GM12878 (cell line): ENCODE data around the gene DUS2. TPM values are rescaled to one million over a fixed set of nuclear protein-coding genes. Genes with fewer than 3 reads are reported as not detected.

Source experiments
- ATAC-seq: fragments of 200-7000 bp; cut with Tn5 transposase; 3 replicates; pipeline ENCODE4 v1.9.1; 2020; ENCODE audit warnings: mild to moderate bottlenecking, moderate library complexity
- BruUV-seq: library from RNA; stranded (reverse); fragments of 400-500 nt; replicated peaks from 2 replicates; lab custom pipeline; 2021; lab: Mats Ljungman, UMichigan
- CTCF ChIA-PET: fragments of 300-600 bp; sonication (Branson Sonifier 250); formaldehyde crosslinking; extraction: SDS; loops from one replicate; lab custom pipeline; 2021; ENCODE audit warnings: inconsistent platforms; lab: Yijun Ruan, JAX
- POLR2A ChIA-PET: fragments of 350-600 bp; formaldehyde crosslinking; extraction: SDS; loops from one replicate; lab custom pipeline; 2021; ENCODE audit warnings: inconsistent platforms; lab: Charles Lee
- RAD21 ChIA-PET: fragments of 300-600 bp; sonication (Branson Sonifier 250); formaldehyde crosslinking; loops from one replicate; lab custom pipeline; 2023; ENCODE audit warnings: antibody characterized with exemption; ENCODE audit not compliant: unreplicated experiment; lab: Charles Lee
- SMC1A ChIA-PET: fragments of 300-600 bp; sonication (Branson Sonifier 250); formaldehyde crosslinking; loops from one replicate; lab custom pipeline; 2023; ENCODE audit not compliant: unreplicated experiment, uncharacterized antibody; lab: Charles Lee
- DNase-seq: peaks from one replicate; pipeline ENCODE4 v3.0.0-alpha.2; 2011; ENCODE audit warnings: low read depth, low spot score
- FAIRE-seq: peaks from 3 replicates; lab custom pipeline; 2011; peaks lifted over from hg19 to GRCh38; lab: Jason Lieb, UNC
- H2AFZ ChIP-seq: 2 replicates; pipeline ENCODE4 v1.6.0; 2011; ENCODE audit warnings: low read depth, low read length, control low read depth; ENCODE audit not compliant: control insufficient read depth
- H3K27ac ChIP-seq: 2 replicates; pipeline ENCODE4 v1.5.1; 2011; ENCODE audit warnings: control low read depth; ENCODE audit not compliant: control insufficient read depth, insufficient read depth
- H3K27me3 ChIP-seq, 2 experiments: replicated peaks in 1 of 2; 2 replicates each; pipeline versions ENCODE4 v1.6.0 to v1.6.1; 2011; ENCODE audit warnings: low read length in 1 of 2; ENCODE audit not compliant: control insufficient read depth in 2 of 2, insufficient read depth in 2 of 2
- H3K36me3 ChIP-seq, 2 experiments: 2 replicates each; pipeline ENCODE4 v1.5.1; 2011; ENCODE audit warnings: low read length in 1 of 2; ENCODE audit not compliant: control insufficient read depth in 2 of 2, insufficient read depth in 2 of 2
- H3K4me1 ChIP-seq: 2 replicates; pipeline ENCODE4 v1.6.1; 2011; ENCODE audit warnings: mild to moderate bottlenecking, low read length, moderate library complexity, mixed read lengths; ENCODE audit not compliant: control insufficient read depth, insufficient read depth
- H3K4me2 ChIP-seq: 2 replicates; pipeline ENCODE4 v1.6.0; 2011; ENCODE audit warnings: control low read depth; ENCODE audit not compliant: control insufficient read depth, insufficient read depth
- H3K4me3 ChIP-seq: fragments of 200-600 bp; sonication (generic); 2 replicates; pipeline ENCODE4 v1.5.1; 2016
- H3K79me2 ChIP-seq: 2 replicates; pipeline ENCODE4 v1.6.0; 2011; ENCODE audit warnings: low read length; ENCODE audit not compliant: control insufficient read depth, insufficient read depth
- H3K9ac ChIP-seq: 2 replicates; pipeline ENCODE4 v1.8.0; 2011; ENCODE audit warnings: low read length, control low read depth, mixed read lengths; ENCODE audit not compliant: control insufficient read depth, insufficient read depth
- H3K9me3 ChIP-seq: replicated peaks from 3 replicates; pipeline ENCODE4 v1.5.1; 2011; ENCODE audit warnings: mild to moderate bottlenecking, low read length; ENCODE audit not compliant: control insufficient read depth, insufficient read depth
- H4K20me1 ChIP-seq: 2 replicates; pipeline ENCODE4 v1.6.0; 2011; ENCODE audit not compliant: control insufficient read depth, insufficient read depth
- BCL11A ChIP-seq: IDR thresholded peaks from 2 replicates; pipeline ENCODE4 v1.6.1; 2011; ENCODE audit warnings: low read depth, low read length
- BRCA1 ChIP-seq: IDR thresholded peaks from 2 replicates; pipeline ENCODE4 v1.6.1; 2011; ENCODE audit warnings: low read depth, low read length, improper control_type of control experiment
- HDAC6 ChIP-seq: fragments of 200-600 bp; sonication (generic); IDR thresholded peaks from one replicate; pipeline ENCODE4 v1.8.0; 2017; ENCODE audit warnings: antibody characterized with exemption; ENCODE audit not compliant: unreplicated experiment
- JUNB ChIP-seq: IDR thresholded peaks from 2 replicates; pipeline ENCODE4 v1.6.1; 2016; ENCODE audit warnings: antibody characterized with exemption, mild to moderate bottlenecking
- PAX5 ChIP-seq: IDR thresholded peaks from 2 replicates; pipeline ENCODE4 v1.6.1; 2011; ENCODE audit warnings: low read depth, low read length, borderline replicate concordance
- POLR2A ChIP-seq: IDR thresholded peaks from 2 replicates; pipeline ENCODE4 v1.6.1; 2011; ENCODE audit warnings: low read depth, mild to moderate bottlenecking, low read length
- RAD21 ChIP-seq: IDR thresholded peaks from 2 replicates; pipeline ENCODE4 v1.6.1; 2011; ENCODE audit warnings: mild to moderate bottlenecking, low read depth, low read length, moderate library complexity; ENCODE audit not compliant: insufficient read depth
- RFX5 ChIP-seq: IDR thresholded peaks from 2 replicates; pipeline ENCODE4 v1.6.1; 2011; ENCODE audit warnings: low read depth, low read length, improper control_type of control experiment
- SREBF2 ChIP-seq: IDR thresholded peaks from 2 replicates; pipeline ENCODE4 v1.6.1; 2012; ENCODE audit warnings: mild to moderate bottlenecking, low read length
- ZNF207 ChIP-seq: fragments of 450-650 bp; IDR thresholded peaks from 2 replicates; pipeline ENCODE4 v1.6.1; 2014; ENCODE audit warnings: antibody characterized with exemption, mild to moderate bottlenecking, borderline replicate concordance
- ZNF24 ChIP-seq: fragments of 450-650 bp; IDR thresholded peaks from 2 replicates; pipeline ENCODE4 v1.6.1; 2017; ENCODE audit warnings: antibody characterized with exemption, mild to moderate bottlenecking
- ZNF622 ChIP-seq: fragments of 450-650 bp; IDR thresholded peaks from 2 replicates; pipeline ENCODE4 v1.6.1; 2017; ENCODE audit warnings: mild to moderate bottlenecking, inconsistent platforms
- WGBS: methylation state at CpG from one replicate; pipeline ENCODE4 v1.1.6; 2016; ENCODE audit warnings: low lambda C conversion rate; ENCODE audit not compliant: insufficient replicate concordance, insufficient coverage; ENCODE audit errors: missing lambda C conversion rate; 5-methylcytosine and 5-hydroxymethylcytosine counted together
- in situ Hi-C: fragments of 300-500 bp; cut with MboI; formaldehyde crosslinking; loops from 9 replicates; pipeline ENCODE4 v1.14.3; 2018; ENCODE audit warnings: mixed read lengths
- intact Hi-C: fragments of 100-400 bp; cut with micrococcal nuclease; formaldehyde crosslinking; loops from one replicate; pipeline ENCODE4 v1.14.2; 2022; ENCODE audit not compliant: unreplicated experiment
- polyA plus RNA-seq, 11 experiments: library from polyadenylated mRNA; depleted of rRNA in 4 of 11; unstranded in 6 of 11; stranded (reverse) in 5 of 11; fragments of >200 nt; fragmentation: Nextera tagmentation in 4 of 11; fragmentation: Illumina TruSeq in 1 of 11; extraction: Ambion mirVana in 4 of 11; extraction: Trizol in 1 of 11; gene quantifications; 1 replicate in 1 of 11; 2 replicates in 10 of 11; pipeline versions ENCODE4 v1.2.1 to v1.2.3, GENCODE V29; 2011 to 2016; ENCODE audit warnings: inconsistent platforms in 2 of 11, missing spikeins in 2 of 11, low read depth in 1 of 11
- total RNA-seq, 4 experiments: library from RNA; depleted of rRNA in 3 of 4; stranded (reverse); fragments of >200 nt in 3 of 4; fragmentation: Illumina TruSeq in 1 of 4; extraction: Trizol in 1 of 4; gene quantifications; 2 replicates each; pipeline versions ENCODE4 v1.2.1 to v1.2.3, GENCODE V29; 2013 to 2021
- TF ChIP-seq, protein P1 (sequence below): IDR thresholded peaks from 2 replicates; pipeline ENCODE4 v1.6.1; 2012; ENCODE audit warnings: low read depth, low read length, improper control_type of control experiment
- TF ChIP-seq, protein P2 (sequence below): fragments of 150-350 bp; IDR thresholded peaks from 2 replicates; pipeline ENCODE4 v1.6.1; 2014; ENCODE audit warnings: mild to moderate bottlenecking, low read depth, low read length
- TF ChIP-seq, protein P3 (sequence below): fragments of 450-650 bp; IDR thresholded peaks from 2 replicates; pipeline ENCODE4 v1.6.1; 2016; ENCODE audit warnings: mild to moderate bottlenecking

DUS2 gene
- total and polyA plus RNA-seq, 10 of the 15 experiments (the other 5 are each of a cell fraction or from before 2014, with no cell fraction given), result 4.8 to 32.3 (median 25.5) TPM

DNA sequence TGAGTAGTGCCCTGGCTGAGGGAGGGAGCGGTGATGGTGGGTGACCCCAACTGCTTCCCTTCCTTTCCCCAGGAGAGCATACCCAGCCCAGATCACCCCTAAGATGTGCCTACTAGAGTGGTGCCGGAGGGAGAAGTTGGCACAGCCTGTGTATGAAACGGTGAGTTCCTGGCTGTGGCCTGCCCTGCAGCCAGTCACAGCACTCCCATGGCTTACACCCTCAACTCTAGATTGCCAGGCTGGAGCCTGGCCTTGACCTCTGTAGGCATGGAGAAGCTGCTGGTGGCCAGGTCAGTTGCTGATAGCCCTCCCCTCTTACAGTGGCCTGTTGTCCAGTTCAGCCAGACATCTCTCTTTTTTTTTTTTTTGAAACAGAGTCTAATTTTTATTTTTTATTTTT, 53.5 kb downstream of the DUS2 start:
- ChIA-PET SMC1A (interaction anchor here (0.9 to 4.8 kb wide), 4 partner anchors 10 to 42 kb away, joined by 3 to 67 read pairs (median 22); partner anchors contain the start of gene NFATC3), RAD21 (interaction anchor here (1.2 to 9.8 kb wide), 3 partner anchors 8 to 15 kb away, joined by 3 to 105 read pairs (median 3); partner anchors contain the start of gene NFATC3), POLR2A (interaction anchor here (0.5 to 8.8 kb wide), 2 partner anchors 8 to 362 kb away, joined by 3 to 135 read pairs; partner anchors contain the start of gene NFATC3), CTCF (interaction anchor here (1.0 to 8.2 kb wide), 4 partner anchors 9 to 161 kb away, joined by 3 to 109 read pairs (median 4); partner anchors contain the start of gene NFATC3)
- Histone ChIP-seq H3K9ac (no peak overlapping the region), H3K27ac (no peak overlapping the region), H4K20me1 (no peaks in the 10 kb centered on the region), H2AFZ (no peak overlapping the region), H3K4me2 (no peak overlapping the region), H3K9me3 (no peaks in the 10 kb centered on the region), H3K4me3 (no peak overlapping the region), H3K4me1 (peaks cover 46% of the 10 kb centered on the region), H3K79me2 (no peaks in the 10 kb centered on the region), H3K36me3 (peaks cover 30 to 43% of the 10 kb centered on the region in 2 experiments), H3K27me3 (no peaks in the 10 kb centered on the region)
- no TSS peak for BruUV-seq
- WGBS, result 92% methylated on average over 3 of the region's 3 CpGs
- ATAC-seq (no peak), FAIRE-seq (no peak), DNase-seq (no peak)
- intact Hi-C loops, result no loop called here
- in situ Hi-C loops, result no loop called here
- no peak for TF ChIP-seq POLR2A
- TF ChIP-seq ZNF24, result no peak
- no peak for TF ChIP-seq RAD21
- TF ChIP-seq BRCA1, result no peak
- no peak for TF ChIP-seq ZNF207

DNA sequence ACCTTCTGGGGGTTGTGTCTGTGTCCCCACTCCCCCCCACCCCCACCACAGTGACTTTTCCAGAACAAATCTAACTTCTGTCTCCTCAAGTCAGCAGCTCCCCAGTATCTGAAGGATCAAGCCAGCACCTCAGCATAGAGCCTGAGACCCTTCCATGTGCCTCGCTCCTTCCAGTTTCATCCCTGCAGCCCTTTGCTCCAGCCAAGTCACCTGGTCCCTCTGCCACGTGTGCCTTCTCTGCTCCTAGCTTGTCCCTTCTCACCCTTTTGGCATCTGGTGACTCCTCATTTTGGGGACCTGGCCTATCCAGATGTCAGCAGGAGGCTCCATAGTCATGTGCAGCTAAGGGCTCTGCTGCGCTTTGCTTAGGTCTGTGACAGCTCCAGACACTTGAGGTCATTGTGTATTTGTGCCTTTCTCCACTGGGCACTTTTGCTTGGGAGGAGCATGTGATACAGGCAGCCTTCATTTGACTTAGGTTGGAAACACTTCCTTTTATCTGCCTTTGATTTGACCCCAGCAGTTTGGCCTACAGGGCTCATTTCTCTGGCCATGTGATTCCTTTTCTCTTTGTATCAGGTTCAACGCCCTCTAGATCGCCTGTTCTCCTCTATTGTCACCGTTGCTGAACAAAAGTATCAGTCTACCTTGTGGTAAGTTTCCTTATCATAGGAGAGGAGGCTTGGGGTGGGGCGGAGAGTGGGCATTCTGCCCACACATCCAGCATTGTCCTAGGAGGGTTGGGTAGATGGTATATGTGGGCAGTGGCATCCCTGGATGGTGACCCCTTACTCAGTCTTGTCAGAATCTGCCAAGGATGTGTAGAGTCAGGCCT, 55.0 kb downstream of the DUS2 start:
- in situ Hi-C loops, result no loop called here
- DNase-seq, result no peak
- Histone ChIP-seq H3K9ac (no peak overlapping the region), H3K4me1 (peaks cover 46% of the 10 kb centered on the region), H3K36me3 (peaks cover 18 to 35% of the 10 kb centered on the region in 2 experiments), H3K79me2 (no peaks in the 10 kb centered on the region), H4K20me1 (no peaks in the 10 kb centered on the region), H3K9me3 (no peaks in the 10 kb centered on the region), H3K27me3 (no peaks in the 10 kb centered on the region), H2AFZ (no peak overlapping the region), H3K4me2 (no peak overlapping the region), H3K27ac (no peak overlapping the region), H3K4me3 (no peak overlapping the region)
- 89% methylated on average over 7 of the region's 7 CpGs for WGBS
- FAIRE-seq, result no peak
- POLR2A ChIA-PET, result no interaction called here
- CTCF ChIA-PET, result interaction anchor here (0.6 kb wide), 1 partner anchor 32 kb away, joined by 3 read pairs; no protein-coding TSS in a partner anchor
- intact Hi-C loops, result no loop called here
- no TSS peak for BruUV-seq
- RAD21 ChIA-PET, result no interaction called here
- SMC1A ChIA-PET, result interaction anchor here (4.6 kb wide), 1 partner anchor 8 kb away, joined by 67 read pairs; the partner anchor contains the start of gene NFATC3
- ATAC-seq, result no peak
- TF ChIP-seq RFX5 (no peak), JUNB (no peak), BCL11A (no peak), ZNF622 (no peak), PAX5 (no peak), SREBF2 (no peak), HDAC6 (no peak)
- TF ChIP-seq, protein P1, sequence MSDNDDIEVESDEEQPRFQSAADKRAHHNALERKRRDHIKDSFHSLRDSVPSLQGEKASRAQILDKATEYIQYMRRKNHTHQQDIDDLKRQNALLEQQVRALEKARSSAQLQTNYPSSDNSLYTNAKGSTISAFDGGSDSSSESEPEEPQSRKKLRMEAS, result no peak
- TF ChIP-seq, protein P2, sequence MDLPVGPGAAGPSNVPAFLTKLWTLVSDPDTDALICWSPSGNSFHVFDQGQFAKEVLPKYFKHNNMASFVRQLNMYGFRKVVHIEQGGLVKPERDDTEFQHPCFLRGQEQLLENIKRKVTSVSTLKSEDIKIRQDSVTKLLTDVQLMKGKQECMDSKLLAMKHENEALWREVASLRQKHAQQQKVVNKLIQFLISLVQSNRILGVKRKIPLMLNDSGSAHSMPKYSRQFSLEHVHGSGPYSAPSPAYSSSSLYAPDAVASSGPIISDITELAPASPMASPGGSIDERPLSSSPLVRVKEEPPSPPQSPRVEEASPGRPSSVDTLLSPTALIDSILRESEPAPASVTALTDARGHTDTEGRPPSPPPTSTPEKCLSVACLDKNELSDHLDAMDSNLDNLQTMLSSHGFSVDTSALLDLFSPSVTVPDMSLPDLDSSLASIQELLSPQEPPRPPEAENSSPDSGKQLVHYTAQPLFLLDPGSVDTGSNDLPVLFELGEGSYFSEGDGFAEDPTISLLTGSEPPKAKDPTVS, result no peak
- TF ChIP-seq, protein P3, sequence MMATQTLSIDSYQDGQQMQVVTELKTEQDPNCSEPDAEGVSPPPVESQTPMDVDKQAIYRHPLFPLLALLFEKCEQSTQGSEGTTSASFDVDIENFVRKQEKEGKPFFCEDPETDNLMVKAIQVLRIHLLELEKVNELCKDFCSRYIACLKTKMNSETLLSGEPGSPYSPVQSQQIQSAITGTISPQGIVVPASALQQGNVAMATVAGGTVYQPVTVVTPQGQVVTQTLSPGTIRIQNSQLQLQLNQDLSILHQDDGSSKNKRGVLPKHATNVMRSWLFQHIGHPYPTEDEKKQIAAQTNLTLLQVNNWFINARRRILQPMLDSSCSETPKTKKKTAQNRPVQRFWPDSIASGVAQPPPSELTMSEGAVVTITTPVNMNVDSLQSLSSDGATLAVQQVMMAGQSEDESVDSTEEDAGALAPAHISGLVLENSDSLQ, result no peak
